KG1 (cell line): ENCODE data around the gene MRPL53.

Experiments used
- DNase-seq: peaks from one replicate; lab custom pipeline; 2025; lab: John Stamatoyannopoulos, UW

The MRPL53 gene

DNA sequence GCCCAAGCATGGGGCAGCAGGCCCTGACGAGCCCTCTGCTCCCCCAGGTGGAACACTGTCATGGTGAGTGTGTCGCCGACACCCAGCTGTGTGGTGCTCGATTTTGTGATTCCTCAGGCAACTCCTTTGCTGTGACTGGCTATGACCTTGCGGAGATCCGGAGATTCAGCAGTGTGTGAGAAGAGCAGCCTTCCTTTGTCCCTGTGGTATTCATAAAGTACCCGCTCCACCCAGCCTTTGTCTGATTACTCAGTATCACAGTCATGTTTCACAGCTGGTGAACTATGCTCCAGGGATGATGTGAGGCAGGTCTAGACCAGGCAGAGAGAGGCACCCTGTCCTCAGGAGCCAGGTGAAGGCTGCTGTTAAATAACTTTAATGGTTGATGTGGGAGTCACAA, 47.0 kb downstream of the MRPL53 start:
- DNase-seq = no peak

DNA sequence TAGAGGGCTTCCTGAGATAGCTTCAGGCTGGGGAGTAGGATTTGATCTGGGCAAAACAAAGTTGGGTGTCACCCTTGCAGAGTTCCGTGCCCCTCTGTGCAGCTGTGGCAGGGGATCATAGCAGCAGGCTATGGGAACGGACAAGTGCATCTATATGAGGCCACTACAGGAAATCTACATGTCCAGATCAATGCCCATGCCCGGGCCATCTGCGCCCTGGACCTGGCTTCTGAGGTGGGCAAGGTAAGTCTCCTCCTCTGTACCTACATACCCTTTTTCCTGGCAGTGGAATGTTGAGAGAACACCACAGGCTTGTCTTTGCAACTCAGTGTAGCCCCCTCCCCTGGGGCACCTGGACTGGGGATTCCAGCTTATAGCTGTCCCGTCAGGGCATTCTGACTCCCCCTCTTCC, 47.5 kb downstream of the MRPL53 start:
- DNase-seq = no peak

DNA sequence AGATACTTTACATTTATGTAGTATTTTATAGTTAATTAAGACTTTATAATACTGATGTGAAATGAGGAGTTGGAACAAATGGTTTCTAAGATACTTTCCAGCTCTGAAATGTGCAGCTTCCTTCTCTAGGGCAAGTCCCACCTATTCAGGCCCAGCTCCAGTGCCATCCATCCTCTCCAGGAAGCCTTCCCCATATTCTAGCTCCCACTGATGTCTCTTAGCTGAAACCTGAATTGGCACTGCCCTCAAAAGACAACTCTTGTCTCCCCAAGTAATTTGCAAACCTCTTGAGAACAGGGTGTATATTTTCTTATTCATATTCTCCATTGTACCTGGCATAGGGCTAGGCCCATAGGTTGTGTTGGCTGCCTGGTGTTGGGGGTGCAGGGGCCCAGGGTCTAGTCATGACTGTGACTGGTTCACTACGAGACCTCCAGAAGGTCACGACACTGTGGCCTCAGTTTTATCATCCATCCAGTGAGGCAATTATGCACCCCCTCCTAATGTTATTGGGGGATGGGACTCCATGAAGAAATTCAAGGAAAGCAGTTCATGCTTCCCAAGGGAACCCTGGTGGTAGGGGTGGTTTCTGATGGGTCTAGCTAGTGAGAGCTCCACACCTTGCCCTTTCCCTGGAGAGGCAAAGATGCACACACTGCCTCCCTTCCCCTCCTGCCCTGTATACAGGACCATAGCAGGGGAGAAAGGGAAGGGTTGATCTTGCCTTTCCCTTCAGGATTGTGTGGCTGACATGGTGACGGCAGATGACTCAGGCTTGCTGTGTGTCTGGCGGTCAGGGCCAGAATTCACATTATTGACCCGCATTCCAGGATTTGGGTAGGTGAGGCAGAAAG, 48.1 kb downstream of the MRPL53 start:
- DNase-seq = no peak

DNA sequence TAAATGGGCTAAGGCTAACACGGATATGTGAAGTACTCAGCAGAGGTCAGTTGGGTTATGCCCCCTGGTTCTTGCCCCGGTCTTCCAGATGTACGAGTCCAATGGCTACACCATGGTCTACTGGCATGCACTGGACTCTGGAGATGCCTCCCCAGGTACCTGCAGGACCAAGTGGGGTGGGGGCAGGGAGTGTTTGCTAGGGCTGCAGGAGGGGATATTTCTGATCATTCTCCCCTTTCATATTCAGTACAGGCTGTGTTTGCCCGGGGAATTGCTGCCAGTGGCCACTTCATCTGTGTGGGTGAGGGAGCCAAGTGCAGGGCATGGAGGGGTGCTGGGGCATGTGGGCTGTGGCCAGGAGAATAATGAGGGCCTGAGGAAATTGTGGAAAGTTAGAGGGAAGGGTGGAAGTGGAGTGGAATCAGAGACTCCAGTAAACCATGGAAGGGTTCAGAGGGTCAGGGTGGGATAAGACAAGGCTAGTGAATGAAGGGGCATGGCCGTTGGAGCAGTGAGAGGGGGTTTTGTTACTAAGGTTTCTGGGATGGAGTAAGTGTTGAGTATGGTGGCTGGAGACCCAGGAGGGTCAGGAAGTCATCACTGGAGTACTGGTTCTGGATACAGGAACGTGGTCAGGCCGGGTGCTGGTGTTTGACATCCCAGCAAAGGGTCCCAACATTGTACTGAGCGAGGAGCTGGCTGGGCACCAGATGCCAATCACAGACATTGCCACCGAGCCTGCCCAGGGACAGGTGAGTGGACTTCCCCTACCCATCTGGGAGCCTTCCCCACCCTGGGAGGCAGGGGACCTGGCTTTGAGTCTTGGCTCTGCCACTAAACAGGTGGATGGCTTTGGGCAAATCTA, 49.0 kb downstream of the MRPL53 start:
- no peak for DNase-seq
